ENCODE data around the gene GTPBP3. TPM values are rescaled to one million over a fixed set of nuclear protein-coding genes. Genes with fewer than 3 reads are reported as not detected.

Gene GTPBP3
- total RNA-seq, 4 donors from 2014 or later: 15.9 to 59.4 (median 28.8) TPM

- Histone ChIP-seq H3K4me1 (peaks cover 0 to 61% (median 24%) of the 10 kb centered on the region in 4 donors), H3K27ac (peak overlapping the region in 3 of 4 donors; percentile 50 to 94 (median 91))
Observed at GRCh38 chr19:17337675-17338432, 501 bp downstream of the GTPBP3 start.

GRCh38 chr19:17338433-17339078 is 1.2 kb downstream of the GTPBP3 start:
- Histone ChIP-seq H3K36me3 (peaks cover 0 to 32% (median 0%) of the 10 kb centered on the region in 3 donors), H3K27ac (no peak overlapping the region), H3K4me1 (peaks cover 0 to 54% (median 23%) of the 10 kb centered on the region in 4 donors), H3K9me3 (no peaks in the 10 kb centered on the region), H3K27me3 (no peaks in the 10 kb centered on the region), H3K4me3 (peak overlapping the region in 3 of 4 donors; percentile 58 to 76 (median 60))
- TF ChIP-seq POLR2A (IDR thresholded peaks at IDR 0.05): no peak
- no peak for TF ChIP-seq CTCF (IDR thresholded peaks at IDR 0.05)
- no peak for TF ChIP-seq EP300 (IDR thresholded peaks at IDR 0.05)
- WGBS, 2 donors: 87 to 90% methylated on average over 20 to 29 of the region's 30 CpGs
- DNase-seq (ENCODE audit: low spot score in 2 of 2): no peak

More at GRCh38 chr19:17337675-17338432, 501 bp downstream of the GTPBP3 start:
- Histone ChIP-seq H3K27me3 (no peaks in the 10 kb centered on the region), H3K36me3 (peaks cover 0 to 32% (median 0%) of the 10 kb centered on the region in 3 donors), H3K9me3 (no peaks in the 10 kb centered on the region), H3K4me3 (peak overlapping the region; percentile 58 to 76 (median 62))
- no peak for TF ChIP-seq POLR2A (IDR thresholded peaks at IDR 0.05)
- no peak for TF ChIP-seq CTCF (IDR thresholded peaks at IDR 0.05)
- DNase-seq (ENCODE audit: low spot score in 2 of 2): no peak
- WGBS, 2 donors: 0 to 13% methylated on average over 28 to 34 of the region's 50 CpGs

- TF ChIP-seq CTCF (IDR thresholded peaks at IDR 0.05) (no peak), EP300 (IDR thresholded peaks at IDR 0.05) (no peak), POLR2A (IDR thresholded peaks at IDR 0.05) (no peak)
- Histone ChIP-seq H3K27me3 (no peaks in the 10 kb centered on the region), H3K4me3 (no peak overlapping the region), H3K9me3 (no peaks in the 10 kb centered on the region), H3K36me3 (peaks cover 0 to 38% (median 0%) of the 10 kb centered on the region in 3 donors), H3K27ac (no peak overlapping the region), H3K4me1 (peaks cover 0 to 48% (median 16%) of the 10 kb centered on the region in 4 donors)
- no peak for DNase-seq (ENCODE audit: low spot score in 2 of 2)
- 89% methylated on average over 28 to 34 of the region's 34 CpGs for WGBS, 2 donors
Observed at GRCh38 chr19:17339088-17339741, 1.9 kb downstream of the GTPBP3 start.

GRCh38 chr19:17340302-17340870 is 3.0 kb downstream of the GTPBP3 start:
- Histone ChIP-seq H3K27ac (no peak overlapping the region), H3K36me3 (peaks cover 0 to 38% (median 0%) of the 10 kb centered on the region in 3 donors), H3K4me3 (no peak overlapping the region), H3K4me1 (peaks cover 0 to 40% (median 10%) of the 10 kb centered on the region in 4 donors), H3K27me3 (no peaks in the 10 kb centered on the region), H3K9me3 (no peaks in the 10 kb centered on the region)
- DNase-seq (ENCODE audit: low spot score in 2 of 2): peak in 1 of 2 donors; percentile 51
- TF ChIP-seq POLR2A (IDR thresholded peaks at IDR 0.05) (no peak), CTCF (IDR thresholded peaks at IDR 0.05) (no peak), EP300 (IDR thresholded peaks at IDR 0.05) (no peak)
- 38 to 68% methylated on average over 21 of the region's 21 CpGs for WGBS, 2 donors

All from tibial nerve (tissue), 4 donors.